Measurements from ENCODE around the gene PREX1. TPM values are rescaled to one million over a fixed set of nuclear protein-coding genes. Genes with fewer than 3 reads are reported as not detected.

Gene PREX1
- total and polyA plus RNA-seq, 2 experiments from 2014 or later = 4.5 to 12.5 TPM

DNA sequence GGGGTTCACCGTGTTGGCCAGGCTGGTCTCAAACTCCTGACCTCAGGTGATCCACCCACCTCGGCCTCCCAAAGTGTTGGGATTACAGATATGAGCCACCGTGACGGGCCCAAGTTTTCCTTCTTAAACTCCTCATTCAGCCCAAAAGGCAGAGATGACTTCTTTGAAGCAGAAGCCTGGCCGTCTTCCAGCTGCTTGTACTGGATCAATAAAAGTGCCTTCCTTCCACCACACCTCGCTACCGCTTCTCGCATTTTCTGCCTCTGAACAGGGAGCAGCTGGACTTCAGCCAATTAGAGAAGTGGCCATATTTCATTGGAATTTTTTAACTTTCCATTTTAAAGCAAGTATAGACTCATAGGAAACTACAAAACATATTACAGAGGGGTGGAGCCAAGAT, 241.1 kb downstream of the PREX1 start:
- H3K27ac ChIP-seq = no peak overlapping the region
- H3K4me1 ChIP-seq (ENCODE audit: low read depth) = peaks cover 13% of the 10 kb centered on the region
- H3K9me3 ChIP-seq (ENCODE audit: low read depth) = no peaks in the 10 kb centered on the region
- no peak for DNase-seq (ENCODE audit: low read depth in 1 of 2, low spot score in 1 of 2)
- H3K36me3 ChIP-seq = no peaks in the 10 kb centered on the region
- H3K4me3 ChIP-seq = no peak overlapping the region
- TF ChIP-seq, protein P1, sequence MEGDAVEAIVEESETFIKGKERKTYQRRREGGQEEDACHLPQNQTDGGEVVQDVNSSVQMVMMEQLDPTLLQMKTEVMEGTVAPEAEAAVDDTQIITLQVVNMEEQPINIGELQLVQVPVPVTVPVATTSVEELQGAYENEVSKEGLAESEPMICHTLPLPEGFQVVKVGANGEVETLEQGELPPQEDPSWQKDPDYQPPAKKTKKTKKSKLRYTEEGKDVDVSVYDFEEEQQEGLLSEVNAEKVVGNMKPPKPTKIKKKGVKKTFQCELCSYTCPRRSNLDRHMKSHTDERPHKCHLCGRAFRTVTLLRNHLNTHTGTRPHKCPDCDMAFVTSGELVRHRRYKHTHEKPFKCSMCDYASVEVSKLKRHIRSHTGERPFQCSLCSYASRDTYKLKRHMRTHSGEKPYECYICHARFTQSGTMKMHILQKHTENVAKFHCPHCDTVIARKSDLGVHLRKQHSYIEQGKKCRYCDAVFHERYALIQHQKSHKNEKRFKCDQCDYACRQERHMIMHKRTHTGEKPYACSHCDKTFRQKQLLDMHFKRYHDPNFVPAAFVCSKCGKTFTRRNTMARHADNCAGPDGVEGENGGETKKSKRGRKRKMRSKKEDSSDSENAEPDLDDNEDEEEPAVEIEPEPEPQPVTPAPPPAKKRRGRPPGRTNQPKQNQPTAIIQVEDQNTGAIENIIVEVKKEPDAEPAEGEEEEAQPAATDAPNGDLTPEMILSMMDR (IDR thresholded peaks at IDR 0.05; ENCODE audit: low read depth, low read length) = no peak
- H3K27me3 ChIP-seq = no peaks in the 10 kb centered on the region

DNA sequence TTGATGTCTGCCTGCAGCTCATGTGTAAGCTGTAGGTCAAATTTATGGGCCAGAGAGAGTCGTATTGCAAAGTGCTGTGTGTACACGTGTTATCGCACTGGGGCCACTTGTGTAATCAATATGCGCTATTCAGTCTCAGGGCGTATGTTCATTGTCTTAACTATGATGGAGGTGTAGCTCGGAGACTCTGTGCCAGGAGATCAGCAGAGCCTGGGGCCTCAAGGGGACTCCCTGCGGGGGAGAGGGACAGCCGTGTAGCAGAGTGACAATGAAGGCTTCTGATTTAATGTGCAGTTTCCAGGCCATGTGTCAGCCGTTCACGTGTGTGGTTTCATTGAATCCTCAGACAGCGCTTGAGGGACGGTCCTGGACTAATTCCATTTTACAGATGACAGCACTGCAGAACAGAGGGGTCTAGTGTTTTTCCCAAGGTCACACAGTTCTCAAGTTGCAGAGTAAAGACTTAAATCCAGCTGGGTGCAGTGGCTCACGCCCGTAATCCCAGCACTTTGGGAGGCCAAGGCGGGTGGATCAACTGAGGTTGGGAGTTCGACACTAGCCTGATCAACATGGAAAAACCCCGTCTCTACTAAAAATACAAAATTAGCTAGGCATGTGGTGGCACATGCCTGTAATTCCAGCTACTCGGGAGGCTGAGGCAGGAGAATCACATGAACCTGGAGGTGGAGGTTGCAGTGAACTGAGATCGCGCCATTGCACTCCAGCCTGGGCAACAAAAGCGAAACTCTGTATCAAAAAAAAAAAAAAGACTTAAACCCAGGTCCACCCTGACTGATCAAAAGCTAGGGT, 242.5 kb downstream of the PREX1 start:
- Histone ChIP-seq H3K4me1 (ENCODE audit: low read depth) (peaks cover 13% of the 10 kb centered on the region), H3K27ac (no peak overlapping the region), H3K36me3 (no peaks in the 10 kb centered on the region), H3K4me3 (no peak overlapping the region), H3K9me3 (ENCODE audit: low read depth) (no peaks in the 10 kb centered on the region), H3K27me3 (no peaks in the 10 kb centered on the region)
- peak in 1 of 2 donors; percentile 20 for DNase-seq (ENCODE audit: low read depth in 1 of 2, low spot score in 1 of 2)
- TF ChIP-seq, protein P1 (IDR thresholded peaks at IDR 0.05; ENCODE audit: low read depth, low read length) = no peak

DNA sequence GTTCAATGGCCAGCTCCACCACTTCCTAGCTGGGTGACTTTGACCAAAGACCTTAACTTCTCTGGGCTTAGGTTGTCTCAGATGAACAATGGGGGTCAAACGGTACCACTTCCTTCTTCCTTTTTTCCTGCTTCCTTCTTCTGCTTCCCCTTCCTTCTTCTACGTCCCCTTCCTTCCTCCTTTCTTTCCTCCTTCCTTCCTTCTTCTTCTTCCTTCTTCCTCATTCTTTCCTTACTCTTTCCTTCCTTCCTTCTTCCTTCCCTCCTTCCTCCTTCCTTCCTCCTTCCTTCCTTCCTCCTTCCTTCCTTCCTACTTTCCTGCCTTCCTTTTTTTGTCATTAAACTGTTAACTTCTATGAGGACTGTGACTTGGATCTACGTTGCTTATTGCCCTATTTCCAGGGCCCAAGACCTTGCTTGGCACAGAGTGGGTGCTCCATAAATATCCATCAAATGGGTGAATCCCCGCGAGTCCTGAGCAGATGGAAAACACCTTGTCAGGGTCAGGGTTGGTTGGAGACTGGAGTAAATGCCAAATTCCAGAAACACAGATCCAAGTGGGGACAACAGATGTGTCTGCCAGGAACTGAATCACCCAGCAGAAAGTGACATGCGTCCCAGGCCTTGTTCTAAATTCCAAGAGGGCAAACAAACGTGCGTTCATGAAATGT, 243.3 kb downstream of the PREX1 start:
- no peaks in the 10 kb centered on the region for H3K27me3 ChIP-seq
- H3K27ac ChIP-seq = no peak overlapping the region
- DNase-seq (ENCODE audit: low read depth in 1 of 2, low spot score in 1 of 2) = no peak
- H3K36me3 ChIP-seq = no peaks in the 10 kb centered on the region
- TF ChIP-seq, protein P1 (IDR thresholded peaks at IDR 0.05; ENCODE audit: low read depth, low read length) = no peak
- no peak overlapping the region for H3K4me3 ChIP-seq
- H3K9me3 ChIP-seq (ENCODE audit: low read depth) = no peaks in the 10 kb centered on the region
- peaks cover 13% of the 10 kb centered on the region for H3K4me1 ChIP-seq (ENCODE audit: low read depth)

DNA sequence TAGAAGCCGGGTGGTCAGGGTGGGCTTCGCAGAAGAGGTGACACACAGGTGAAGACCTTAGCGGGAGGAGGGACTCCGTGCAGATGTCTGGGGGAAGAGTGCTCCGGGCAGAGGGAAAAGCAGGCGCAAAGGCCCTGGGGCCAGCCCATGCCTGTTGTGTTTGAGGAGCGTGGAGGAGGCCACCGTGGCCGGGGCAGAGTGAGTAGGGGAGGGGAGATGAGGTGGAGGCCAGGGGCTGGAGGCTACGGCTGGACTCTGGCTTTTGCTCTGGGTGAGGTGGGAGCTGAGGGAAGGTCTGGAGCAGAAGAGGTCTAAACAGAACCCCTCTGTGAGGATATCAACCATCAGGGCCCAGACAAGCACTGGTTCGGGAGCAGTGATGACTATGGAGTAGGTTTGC, 244.0 kb downstream of the PREX1 start:
- no peaks in the 10 kb centered on the region for H3K27me3 ChIP-seq
- no peaks in the 10 kb centered on the region for H3K36me3 ChIP-seq

DNA sequence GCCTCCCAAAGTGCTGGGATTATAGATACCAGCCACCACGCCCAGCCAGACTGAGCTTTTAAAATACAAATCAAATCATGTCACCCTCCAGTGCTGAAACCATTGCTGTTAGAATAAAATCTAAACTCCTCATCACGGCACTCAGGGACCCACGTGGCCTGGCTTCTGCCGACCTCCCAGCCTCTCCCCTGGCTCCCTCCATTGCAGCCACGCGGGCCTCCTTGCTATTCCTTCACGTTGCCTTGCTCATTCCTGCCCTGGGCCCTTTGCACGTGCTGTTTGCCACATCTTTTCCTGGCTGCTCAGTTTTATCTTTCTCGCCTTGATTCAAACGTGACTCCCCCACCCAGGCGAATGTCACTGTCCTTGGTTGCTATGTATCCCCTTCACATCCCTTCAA, 244.6 kb downstream of the PREX1 start:
- DNase-seq (ENCODE audit: low read depth in 1 of 2, low spot score in 1 of 2) = no peak
- Histone ChIP-seq H3K4me1 (ENCODE audit: low read depth) (peaks cover 13% of the 10 kb centered on the region), H3K9me3 (ENCODE audit: low read depth) (no peaks in the 10 kb centered on the region), H3K27me3 (no peaks in the 10 kb centered on the region), H3K27ac (no peak overlapping the region), H3K36me3 (no peaks in the 10 kb centered on the region), H3K4me3 (no peak overlapping the region)
- TF ChIP-seq, protein P1 (IDR thresholded peaks at IDR 0.05; ENCODE audit: low read depth, low read length) = no peak

More for the DNA sequence above, 244.0 kb downstream of the PREX1 start:
- no peak for DNase-seq (ENCODE audit: low read depth in 1 of 2, low spot score in 1 of 2)
- H3K9me3 ChIP-seq (ENCODE audit: low read depth) = no peaks in the 10 kb centered on the region
- no peak overlapping the region for H3K4me3 ChIP-seq
- H3K4me1 ChIP-seq (ENCODE audit: low read depth) = peaks cover 13% of the 10 kb centered on the region
- H3K27ac ChIP-seq = no peak overlapping the region
- TF ChIP-seq, protein P1 (IDR thresholded peaks at IDR 0.05; ENCODE audit: low read depth, low read length) = no peak

Data from cardiac muscle cell (in vitro differentiated cells and primary cell).